GM21825 (cell line): Measurements from ENCODE around the gene DNAJC18.

ENCODE experiments used
- ATAC-seq: cut with Tn5 transposase; IDR thresholded peaks from one replicate; pipeline ENCODE4 v1.9.1; 2021; ENCODE audit warnings: mild to moderate bottlenecking, moderate library complexity; ENCODE audit not compliant: unreplicated experiment

DNAJC18 gene

DNA sequence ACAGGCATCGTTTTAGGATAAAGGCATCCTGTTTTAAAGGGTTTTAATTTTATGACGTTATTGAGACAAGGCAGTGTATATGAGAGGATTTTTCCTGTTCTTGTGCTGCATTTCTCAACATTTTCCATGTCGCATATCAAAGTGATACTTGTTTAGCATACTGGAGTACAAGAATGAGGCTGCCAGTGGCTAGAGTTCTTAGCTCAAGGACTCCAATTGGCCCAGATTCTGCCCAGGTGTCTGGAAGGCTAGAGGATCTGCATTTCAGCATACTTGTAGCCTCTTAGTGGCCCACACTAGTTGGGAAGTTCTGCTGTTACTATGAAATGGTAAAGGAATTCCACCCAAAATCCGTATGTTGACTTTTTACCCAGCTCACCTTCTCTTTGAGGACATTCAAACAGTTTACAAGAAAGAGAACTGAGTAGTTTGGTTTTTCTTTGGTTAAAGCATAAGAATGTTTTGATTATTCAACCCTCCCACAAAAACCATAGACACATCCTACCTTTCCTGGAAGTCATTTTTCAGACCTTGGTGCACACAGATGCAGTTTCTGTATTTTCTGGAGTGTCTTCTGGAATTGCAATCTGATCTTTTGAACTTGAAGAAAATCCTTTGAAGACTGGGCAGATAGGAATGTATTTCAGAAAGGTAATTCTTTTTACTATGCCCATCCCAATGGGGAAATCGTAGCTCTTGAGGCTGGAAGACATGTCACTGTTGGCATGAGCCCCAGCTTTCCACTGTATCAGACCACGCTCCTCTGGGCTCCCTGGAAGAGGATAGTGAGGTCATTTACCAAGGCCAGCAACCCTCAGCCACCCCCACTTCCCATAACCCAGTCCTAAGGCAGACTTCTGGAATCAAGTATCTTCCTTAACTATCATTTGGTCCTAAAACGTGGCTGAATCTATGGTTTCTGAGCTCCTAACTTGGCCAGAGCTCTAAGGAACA lies 67.6 kb downstream of the DNAJC18 start:
- no peak for ATAC-seq

GRCh38 chr5:139369181-139369580 lies 70.1 kb downstream of the DNAJC18 start:
- no peak for ATAC-seq

- ATAC-seq = no peak
These were observed 70.7 kb downstream of the DNAJC18 start for GRCh38 chr5:139368613-139369012.

GRCh38 chr5:139364466-139364865 lies 74.9 kb downstream of the DNAJC18 start:
- ATAC-seq = no peak

GRCh38 chr5:139363937-139364336 lies 75.4 kb downstream of the DNAJC18 start:
- no peak for ATAC-seq

GRCh38 chr5:139361835-139362429 lies 77.4 kb downstream of the DNAJC18 start:
- no peak for ATAC-seq

DNA sequence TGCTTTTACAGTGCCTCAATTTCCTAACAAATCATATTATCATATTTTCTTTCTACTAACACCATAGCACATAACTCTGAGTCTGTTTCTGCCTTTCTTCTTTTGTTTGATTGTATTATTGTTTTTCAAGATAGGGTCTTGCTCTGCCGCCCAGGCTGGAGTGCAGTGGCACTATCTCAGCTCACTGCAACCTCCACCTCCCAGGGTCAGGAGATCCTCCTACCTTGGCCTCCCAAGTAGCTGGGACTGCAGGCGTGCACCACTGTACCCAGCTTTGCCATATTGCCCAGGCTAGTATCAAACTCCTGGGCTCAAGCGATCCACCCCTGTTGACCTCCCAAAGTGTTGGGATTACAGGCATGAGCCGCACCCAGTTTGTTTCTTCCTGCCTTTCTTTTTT lies 78.9 kb downstream of the DNAJC18 start:
- ATAC-seq = no peak
